Hematopoietic multipotent progenitor cell treated with erythropoietin and hydrocortisone succinate and interleukin-3 and kit ligand, for 4 days (in vitro differentiated cells): ENCODE measurements around the gene ACOT7.

ENCODE experiments used
- DNase-seq: peaks from one replicate; pipeline ENCODE4 v3.0.0-alpha.2; 2015

The ACOT7 gene

GRCh38 chr1:6336776-6337622 lies 56.6 kb downstream of the ACOT7 start:
- DNase-seq: no peak

GRCh38 chr1:6334261-6334993 lies 59.1 kb downstream of the ACOT7 start:
- no peak for DNase-seq

GRCh38 chr1:6332821-6333220 lies 60.7 kb downstream of the ACOT7 start:
- DNase-seq: no peak

- no peak for DNase-seq
These were observed 61.9 kb downstream of the ACOT7 start for GRCh38 chr1:6331543-6332273.

- no peak for DNase-seq
These were observed 63.1 kb downstream of the ACOT7 start for GRCh38 chr1:6330410-6330911.

GRCh38 chr1:6329851-6330250 lies 63.7 kb downstream of the ACOT7 start:
- no peak for DNase-seq

GRCh38 chr1:6329396-6329795 lies 64.2 kb downstream of the ACOT7 start:
- no peak for DNase-seq

GRCh38 chr1:6328696-6329095 lies 64.9 kb downstream of the ACOT7 start:
- no peak for DNase-seq

GRCh38 chr1:6328091-6328490 lies 65.5 kb downstream of the ACOT7 start:
- DNase-seq: no peak

GRCh38 chr1:6325482-6325881 lies 68.1 kb downstream of the ACOT7 start:
- no peak for DNase-seq

GRCh38 chr1:6322161-6322560 lies 71.4 kb downstream of the ACOT7 start:
- DNase-seq: no peak

GRCh38 chr1:6321205-6321604 lies 72.4 kb downstream of the ACOT7 start:
- peak; percentile 40 for DNase-seq

- peak; percentile 83 for DNase-seq
These were observed 76.3 kb downstream of the ACOT7 start for GRCh38 chr1:6317098-6317760.

- DNase-seq: no peak
These were observed 77.1 kb downstream of the ACOT7 start for GRCh38 chr1:6316240-6317097.

GRCh38 chr1:6314503-6314902 lies 79.1 kb downstream of the ACOT7 start:
- DNase-seq: no peak

- DNase-seq: peak; percentile 84
These were observed 80.0 kb downstream of the ACOT7 start for GRCh38 chr1:6313393-6314200.

GRCh38 chr1:6310116-6310848 lies 83.3 kb downstream of the ACOT7 start:
- DNase-seq: no peak

- DNase-seq: no peak
These were observed 84.0 kb downstream of the ACOT7 start for GRCh38 chr1:6309564-6309963.

- DNase-seq: no peak
These were observed 85.1 kb downstream of the ACOT7 start for GRCh38 chr1:6308449-6308848.

GRCh38 chr1:6307682-6308081 lies 85.9 kb downstream of the ACOT7 start:
- DNase-seq: peak; percentile 21
